Motor neuron (in vitro differentiated cells): ENCODE results near the gene HSD17B12. TPM values are rescaled to one million over a fixed set of nuclear protein-coding genes. Genes with fewer than 3 reads are reported as not detected.

Source experiments
- ATAC-seq, 8 experiments: fragments of 200-7000 bp; cut with Tn5 transposase; replicated peaks in 6 of 8; 2 replicates each; pipeline ENCODE4 v1.8.0; 2021; ENCODE audit warnings: mild to moderate bottlenecking in 8 of 8, moderate library complexity in 8 of 8
- H3K27ac ChIP-seq, 2 donors: fragments of 250-450 bp; sonication (Bioruptor Pico); 2 replicates each; pipeline ENCODE4 v1.9.0; 2021; ENCODE audit warnings: antibody characterized with exemption in 2 of 2, mild to moderate bottlenecking in 2 of 2, moderate library complexity in 1 of 2
- H3K4me1 ChIP-seq, 2 donors: fragments of 250-450 bp; sonication (Bioruptor Pico); replicated peaks in 1 of 2; 2 replicates each; pipeline ENCODE4 v1.6.1; 2021; ENCODE audit warnings: antibody characterized with exemption in 2 of 2, mild to moderate bottlenecking in 2 of 2, moderate library complexity in 1 of 2
- H3K4me3 ChIP-seq, 5 donors: fragments of 250-450 bp; sonication (Bioruptor Pico); 2 replicates each; pipeline ENCODE4 v1.9.0; 2021; ENCODE audit warnings: antibody characterized with exemption in 5 of 5, mild to moderate bottlenecking in 5 of 5, moderate library complexity in 4 of 5
- WGBS, 10 experiments: fragments of 450-650 bp; shearing (Covaris generic); methylation state at CpG; one replicate each; pipeline ENCODE4 v1.0.0; 2022; 5-methylcytosine and 5-hydroxymethylcytosine counted together
- in situ Hi-C, 9 experiments: fragments of 400-800 bp; cut with MboI; loops; one replicate each; pipeline ENCODE4 v1.15.0; 2021; ENCODE audit warnings: low sequenced_read_pairs in 9 of 9, low pct_unique_long_range_greater_than_20kb in 2 of 9; ENCODE audit not compliant: unreplicated experiment in 9 of 9
- total RNA-seq, 8 experiments: library from RNA; unstranded; fragments of 300-600 nt; gene quantifications; 2 replicates each; pipeline versions ENCODE4 v1.2.3 to v1.2.4, GENCODE V29; 2022

HSD17B12 gene
- total RNA-seq, 8 experiments from 2014 or later = 20.3 to 104 (median 52.0) TPM

DNA sequence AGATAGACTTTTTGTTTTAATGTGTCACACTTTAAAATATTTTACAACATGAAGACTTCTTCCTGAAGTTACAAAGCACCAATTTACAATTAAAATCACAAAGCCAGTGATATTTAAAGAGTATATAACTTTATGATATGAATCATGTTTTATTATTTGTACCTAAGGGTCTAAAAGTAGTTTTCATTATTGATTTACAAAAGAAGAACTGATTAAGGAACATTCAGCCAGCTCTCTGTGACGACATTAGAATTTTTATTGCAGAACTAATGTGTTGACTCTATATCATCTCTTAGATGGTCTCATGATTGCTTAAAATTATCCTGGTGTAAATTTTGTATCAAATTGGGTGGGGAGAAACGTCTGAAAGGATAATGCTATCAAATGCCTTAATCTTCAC, 117.3 kb downstream of the HSD17B12 start:
- Histone ChIP-seq H3K4me3 (no peak overlapping the region), H3K4me1 (no peaks in the 10 kb centered on the region), H3K27ac (no peak overlapping the region)
- in situ Hi-C loops = no loop called here
- ATAC-seq = no peak
- 78 to 100% (median 86%) methylated on average over 1 to 2 of the region's 2 CpGs for WGBS, 10 experiments

DNA sequence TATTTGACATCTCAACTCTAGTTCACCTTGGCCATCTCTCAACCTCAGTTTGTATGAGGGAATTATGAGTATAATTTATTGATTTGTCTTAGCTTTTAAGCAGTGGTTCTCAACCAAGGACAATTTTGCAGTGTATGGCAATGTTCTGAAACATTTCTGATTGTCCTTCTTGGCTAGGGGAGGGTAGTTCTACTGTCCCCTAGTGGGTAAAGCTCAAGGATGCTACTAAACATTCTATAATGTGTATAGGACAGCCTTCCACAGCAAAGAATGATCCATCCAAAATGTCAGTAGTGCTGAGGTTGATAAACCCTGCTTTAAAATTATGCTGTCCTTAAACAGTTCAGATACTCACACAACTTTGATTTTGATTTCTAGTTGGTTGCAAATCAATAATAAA, 122.0 kb downstream of the HSD17B12 start:
- no peak overlapping the region for H3K4me3 ChIP-seq
- in situ Hi-C loops = loop anchor here in 2 of 9 experiments (25.0 kb wide), 1 partner anchor 215 kb away; no protein-coding TSS in a partner anchor
- no peak overlapping the region for H3K27ac ChIP-seq
- ATAC-seq = no peak
- no peaks in the 10 kb centered on the region for H3K4me1 ChIP-seq

DNA sequence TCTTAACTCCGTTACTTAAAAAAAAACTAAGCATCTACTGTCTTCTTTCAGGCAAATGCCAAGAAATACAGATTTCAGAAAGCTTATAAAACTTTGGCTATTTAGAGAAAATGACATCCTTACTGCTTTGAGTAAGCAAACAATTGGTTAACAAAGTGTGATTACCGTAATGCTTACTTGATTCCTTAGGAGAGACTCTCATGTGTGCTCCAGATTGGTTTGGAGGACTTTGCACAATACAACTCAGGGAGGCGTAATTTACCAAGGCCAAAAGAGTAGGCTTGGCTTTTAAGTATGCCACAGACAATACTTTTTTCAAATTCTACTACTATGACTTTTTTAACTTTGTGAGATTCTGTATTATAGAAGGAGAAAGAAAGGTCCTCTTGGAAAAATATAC, 123.2 kb downstream of the HSD17B12 start:
- Histone ChIP-seq H3K4me3 (no peak overlapping the region), H3K27ac (no peak overlapping the region), H3K4me1 (no peaks in the 10 kb centered on the region)
- in situ Hi-C loops = loop anchor here in 2 of 9 experiments (25.0 kb wide), 1 partner anchor 216 kb away; no protein-coding TSS in a partner anchor
- 50 to 100% (median 65%) methylated on average over 1 to 3 of the region's 3 CpGs; no CpG with 5 or more reads in 1 of the 10 experiments for WGBS, 10 experiments
- ATAC-seq = no peak

DNA sequence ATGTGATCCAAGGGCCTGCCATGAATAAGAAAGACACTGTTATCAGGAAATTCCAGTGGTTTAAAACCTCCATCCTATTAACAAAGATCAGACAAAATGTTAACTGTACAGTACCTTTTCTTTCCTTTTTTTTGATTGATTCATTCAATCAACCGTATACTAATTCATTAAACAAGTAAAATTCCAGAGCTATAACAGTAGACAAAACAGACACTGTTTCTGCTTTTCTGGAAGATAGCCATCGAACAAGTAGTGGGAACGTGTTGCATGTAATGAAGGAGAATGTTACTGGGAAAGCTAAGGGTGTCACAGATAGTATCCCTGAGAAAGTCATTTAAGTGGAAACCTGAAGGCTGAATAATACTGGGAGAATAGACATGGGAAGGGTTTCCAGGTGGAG, 126.4 kb downstream of the HSD17B12 start:
- 63 to 100% (median 97%) methylated on average over 1 to 3 of the region's 3 CpGs; no CpG with 5 or more reads in 1 of the 10 experiments for WGBS, 10 experiments

DNA sequence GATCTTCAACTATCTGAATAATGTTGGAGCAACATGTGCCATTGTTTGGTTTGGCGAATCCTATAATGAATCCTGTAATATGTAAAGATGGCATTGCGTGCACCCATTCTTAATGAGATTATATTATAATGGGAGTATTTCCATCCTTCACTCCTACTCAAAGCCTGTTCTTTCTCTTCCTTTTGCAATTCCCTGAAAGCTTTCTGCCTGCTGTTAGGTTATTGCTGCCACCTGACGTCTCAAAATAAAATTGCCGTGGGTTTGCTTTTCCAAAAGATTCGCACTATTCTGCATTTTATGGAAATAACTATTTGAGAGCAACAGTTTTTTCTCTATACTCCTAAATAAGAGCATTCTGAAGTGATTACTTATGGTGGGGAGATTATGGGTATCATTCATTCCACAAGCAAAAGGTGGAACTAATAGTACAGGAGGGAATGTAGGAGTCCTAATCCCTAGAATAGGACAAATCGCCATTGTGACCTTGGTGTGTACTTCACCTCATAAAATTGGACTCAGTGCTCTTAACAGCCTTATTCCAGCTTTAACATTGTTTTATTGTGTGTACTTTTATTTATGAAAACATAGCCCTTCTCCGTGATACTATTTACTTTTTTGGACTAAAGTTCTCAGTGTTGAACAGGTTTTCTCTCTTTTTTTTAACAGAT, 130.5 kb downstream of the HSD17B12 start:
- in situ Hi-C loops = loop anchor here in 2 of 9 experiments (25.0 kb wide), 1 partner anchor 224 kb away; no protein-coding TSS in a partner anchor
- Histone ChIP-seq H3K4me1 (no peaks in the 10 kb centered on the region), H3K4me3 (no peak overlapping the region), H3K27ac (no peak overlapping the region)
- peak in 2 of 8 experiments; percentile 64 for ATAC-seq
- 34 to 90% (median 76%) methylated on average over 3 to 7 of the region's 7 CpGs; no CpG with 5 or more reads in 1 of the 10 experiments for WGBS, 10 experiments

More for the DNA sequence above, 126.4 kb downstream of the HSD17B12 start:
- no peak for ATAC-seq
- Histone ChIP-seq H3K4me3 (no peak overlapping the region), H3K4me1 (no peaks in the 10 kb centered on the region), H3K27ac (no peak overlapping the region)
- in situ Hi-C loops = loop anchor here in 2 of 9 experiments (25.0 kb wide), 1 partner anchor 220 kb away; no protein-coding TSS in a partner anchor

DNA sequence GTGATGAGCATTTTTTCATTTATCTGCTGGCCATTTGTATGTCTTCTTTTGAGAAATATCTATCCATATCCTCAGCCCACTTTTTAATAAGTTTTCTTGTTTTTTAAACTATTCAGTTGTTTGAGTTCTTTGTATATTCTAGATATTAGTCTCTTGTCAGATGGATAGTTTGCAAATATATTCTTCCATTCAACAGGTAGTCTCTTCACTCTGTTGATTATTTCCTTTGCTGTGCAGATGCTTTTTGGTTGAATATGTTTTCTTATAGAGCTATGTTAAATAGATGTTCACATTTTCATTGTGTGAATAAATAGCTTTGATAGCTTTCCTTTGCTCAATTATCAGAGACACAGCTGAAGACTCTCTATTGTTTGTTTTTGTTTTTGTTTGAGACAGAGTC, 131.9 kb downstream of the HSD17B12 start:
- no peak overlapping the region for H3K4me3 ChIP-seq
- H3K4me1 ChIP-seq = no peaks in the 10 kb centered on the region
- in situ Hi-C loops = loop anchor here in 2 of 9 experiments (25.0 kb wide), 1 partner anchor 225 kb away; no protein-coding TSS in a partner anchor
- no peak overlapping the region for H3K27ac ChIP-seq
- no peak for ATAC-seq

DNA sequence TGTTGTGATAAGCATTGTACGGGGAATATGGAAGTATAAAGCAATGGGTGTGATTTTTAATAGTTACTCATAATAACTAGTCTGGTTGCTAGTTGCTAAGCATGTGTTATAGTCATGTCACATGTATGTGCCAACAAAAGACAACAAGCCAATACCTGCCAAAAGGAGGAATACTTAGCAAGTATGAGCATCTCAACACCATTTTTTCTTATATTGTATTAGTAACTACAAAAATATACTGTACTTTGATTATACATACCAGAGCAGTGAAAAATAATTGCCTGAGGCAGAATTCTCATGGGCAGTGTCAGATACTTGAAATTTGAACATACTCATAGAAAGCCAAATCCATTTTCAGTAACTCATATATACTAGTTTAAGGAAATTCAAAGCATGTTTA, 137.7 kb downstream of the HSD17B12 start:
- peak in 2 of 8 experiments; percentile 30 to 53 for ATAC-seq
- 82 to 100% (median 88%) methylated on average over 1 of the region's 1 CpG for WGBS, 10 experiments
- Histone ChIP-seq H3K4me1 (no peaks in the 10 kb centered on the region), H3K4me3 (no peak overlapping the region), H3K27ac (no peak overlapping the region)
- in situ Hi-C loops = loop anchor here in 2 of 9 experiments (25.0 kb wide), 1 partner anchor 231 kb away; no protein-coding TSS in a partner anchor

DNA sequence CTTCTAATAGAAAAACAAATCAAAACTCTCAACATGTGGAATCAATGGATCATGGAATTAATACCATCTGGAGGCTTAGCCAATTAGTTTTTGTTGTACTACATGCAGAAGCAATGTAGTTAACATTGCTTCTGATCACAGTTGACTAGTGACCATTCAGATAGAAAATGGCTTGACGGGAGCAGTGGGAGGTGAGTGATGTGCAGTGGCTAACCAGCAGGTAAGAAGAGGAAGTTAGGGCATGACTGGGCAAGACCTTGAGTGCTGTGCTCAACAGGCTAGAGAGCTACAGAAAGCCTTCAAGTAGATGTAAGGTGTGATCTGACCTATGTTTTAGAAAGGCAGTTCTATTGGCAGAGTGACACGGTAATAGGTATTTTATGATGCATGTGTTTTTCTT, 139.4 kb downstream of the HSD17B12 start:
- 92 to 100% (median 100%) methylated on average over 1 to 2 of the region's 2 CpGs; no CpG with 5 or more reads in 2 of the 10 experiments for WGBS, 10 experiments
- in situ Hi-C loops = loop anchor here in 2 of 9 experiments (25.0 kb wide), 1 partner anchor 233 kb away; no protein-coding TSS in a partner anchor

DNA sequence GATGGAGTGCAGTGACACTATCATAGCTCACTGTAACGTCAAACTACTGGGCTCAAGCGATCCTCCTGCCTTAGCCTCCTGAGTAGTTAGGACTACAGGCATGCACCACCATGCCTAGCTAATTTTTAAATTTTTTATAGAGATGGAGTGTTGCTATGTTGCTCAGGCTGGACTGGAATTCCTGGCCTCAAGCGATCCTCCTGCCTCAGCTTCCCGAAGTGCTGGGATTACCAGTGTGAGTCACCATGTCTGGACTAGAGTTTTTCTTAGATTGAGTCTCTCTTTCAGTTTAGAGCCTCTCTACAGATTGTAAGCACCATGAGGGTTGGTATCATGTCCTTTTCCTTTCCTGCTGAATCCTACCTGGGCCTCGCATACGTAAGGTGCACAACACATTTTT, 142.8 kb downstream of the HSD17B12 start:
- no peak for ATAC-seq
- in situ Hi-C loops = loop anchor here in 2 of 9 experiments (25.0 kb wide), 1 partner anchor 236 kb away; no protein-coding TSS in a partner anchor
- 60 to 100% (median 100%) methylated on average over 2 to 5 of the region's 6 CpGs; no CpG with 5 or more reads in 2 of the 10 experiments for WGBS, 10 experiments
- no peak overlapping the region for H3K4me3 ChIP-seq
- H3K4me1 ChIP-seq = no peaks in the 10 kb centered on the region
- no peak overlapping the region for H3K27ac ChIP-seq

More for the DNA sequence above, 139.4 kb downstream of the HSD17B12 start:
- H3K4me1 ChIP-seq = no peaks in the 10 kb centered on the region
- ATAC-seq = no peak
- H3K27ac ChIP-seq = no peak overlapping the region
- no peak overlapping the region for H3K4me3 ChIP-seq

DNA sequence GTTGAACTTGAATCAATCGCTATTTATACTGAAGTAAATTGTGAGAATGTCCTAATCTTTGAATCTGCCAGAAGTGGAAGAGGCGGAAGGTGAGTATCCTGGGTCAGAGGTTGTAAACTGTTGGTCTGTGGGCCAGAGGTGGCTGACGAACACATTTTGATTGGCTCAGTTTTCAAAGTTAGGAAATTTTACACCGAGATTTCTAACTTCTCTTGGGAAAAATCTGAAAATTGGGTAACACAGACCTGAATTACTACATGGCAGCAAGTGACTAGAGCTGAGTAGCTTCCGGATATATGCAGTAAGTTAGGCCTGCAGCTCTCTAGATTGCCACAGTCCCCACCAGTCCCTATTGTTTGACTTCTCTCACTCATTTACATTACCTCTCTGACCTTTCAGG, 143.3 kb downstream of the HSD17B12 start:
- in situ Hi-C loops = loop anchor here in 2 of 9 experiments (25.0 kb wide), 1 partner anchor 237 kb away; no protein-coding TSS in a partner anchor
- Histone ChIP-seq H3K4me3 (no peak overlapping the region), H3K27ac (no peak overlapping the region), H3K4me1 (no peaks in the 10 kb centered on the region)
- 87 to 100% (median 100%) methylated on average over 1 to 5 of the region's 5 CpGs; no CpG with 5 or more reads in 1 of the 10 experiments for WGBS, 10 experiments
- no peak for ATAC-seq

DNA sequence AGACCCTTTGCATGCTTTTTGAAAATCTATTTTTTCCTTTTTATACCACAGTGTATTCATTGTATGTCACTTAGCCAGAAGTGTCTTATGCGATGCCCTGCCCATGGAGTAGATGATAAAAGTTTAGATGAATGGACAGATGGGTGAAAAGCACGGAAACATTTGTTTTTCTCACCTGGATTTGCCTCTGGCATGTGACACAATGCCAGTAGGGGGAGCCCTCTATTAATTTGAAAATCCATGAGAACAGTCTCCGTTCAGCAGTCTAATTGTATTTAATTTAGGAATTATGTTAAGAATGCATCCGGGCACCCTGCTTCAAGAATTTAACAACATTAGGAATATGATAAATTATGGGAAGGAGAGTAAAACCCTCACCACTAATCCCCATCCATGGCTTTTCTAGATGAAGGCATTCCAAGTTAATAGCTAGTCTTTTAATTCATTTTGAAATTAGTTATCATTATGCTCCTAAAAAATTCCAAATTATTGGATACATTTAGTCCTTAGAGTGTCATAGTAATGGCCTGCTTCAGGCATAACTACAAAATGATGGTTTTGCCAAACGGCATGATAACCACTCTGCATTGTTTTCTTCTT, 144.8 kb downstream of the HSD17B12 start:
- 25 to 100% (median 76%) methylated on average over 1 to 5 of the region's 5 CpGs; no CpG with 5 or more reads in 1 of the 10 experiments for WGBS, 10 experiments
- no peaks in the 10 kb centered on the region for H3K4me1 ChIP-seq
- H3K4me3 ChIP-seq = no peak overlapping the region
- no peak overlapping the region for H3K27ac ChIP-seq
- peak in 2 of 8 experiments; percentile 18 to 36 for ATAC-seq
- in situ Hi-C loops = loop anchor here in 1 of 9 experiments (25.0 kb wide), 1 partner anchor 112 kb away; the partner anchor contains the start of gene C11orf96

DNA sequence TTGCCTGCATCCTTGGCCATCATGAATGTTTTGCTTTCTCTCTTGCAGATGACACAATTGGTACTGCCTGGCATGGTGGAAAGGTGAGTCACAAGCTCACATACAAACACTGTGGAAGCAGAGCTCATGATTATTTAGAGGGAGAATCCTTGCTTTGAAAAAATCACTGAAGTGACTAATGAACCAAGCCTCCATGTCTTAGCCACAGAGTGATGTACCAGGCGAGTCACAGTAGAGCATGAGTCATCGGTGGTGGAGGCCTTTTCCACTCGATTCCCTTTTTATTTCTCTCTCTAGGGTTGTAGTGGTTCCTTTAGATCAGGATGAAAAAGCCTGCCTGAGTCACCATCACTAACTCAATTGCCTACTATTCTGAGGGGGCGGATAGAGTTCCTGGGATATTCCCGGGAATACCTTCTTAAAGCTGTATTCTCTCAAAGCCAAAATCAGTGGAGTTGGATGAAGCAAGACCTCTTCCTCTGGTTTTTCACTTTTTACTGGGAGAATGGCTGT, 150.4 kb downstream of the HSD17B12 start:
- 0 to 73% (median 43%) methylated on average over 1 to 5 of the region's 5 CpGs; no CpG with 5 or more reads in 2 of the 10 experiments for WGBS, 10 experiments
- peak overlapping the region; percentile 23 to 68 for H3K27ac ChIP-seq
- H3K4me1 ChIP-seq = peaks cover 7 to 35% of the 10 kb centered on the region in 2 donors
- in situ Hi-C loops = loop anchor here in 1 of 9 experiments (25.0 kb wide), 1 partner anchor 106 kb away; the partner anchor contains the start of gene C11orf96
- ATAC-seq = peak; percentile 85 to 100 (median 96)
- H3K4me3 ChIP-seq = no peak overlapping the region

DNA sequence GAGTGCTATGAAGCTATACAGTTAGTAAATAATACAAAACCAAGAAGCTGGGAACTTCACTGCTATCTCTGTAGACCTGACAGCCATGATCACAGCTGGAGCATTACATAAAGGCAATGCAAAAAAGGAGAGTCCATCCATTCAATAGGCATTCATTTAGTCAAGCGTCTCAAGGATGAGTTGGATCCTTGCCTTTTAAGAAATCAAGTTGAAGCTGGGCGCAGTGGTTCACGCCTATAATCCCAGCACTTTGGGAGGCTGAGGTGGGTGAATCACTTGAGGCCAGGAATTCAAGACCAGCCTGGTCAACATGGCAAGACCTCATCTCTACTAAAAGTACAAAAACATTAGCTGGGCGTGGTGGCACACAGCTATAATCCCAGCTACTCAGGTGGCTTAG, 152.0 kb downstream of the HSD17B12 start:
- Histone ChIP-seq H3K4me1 (peaks cover 7 to 35% of the 10 kb centered on the region in 2 donors), H3K27ac (no peak overlapping the region), H3K4me3 (no peak overlapping the region)
- 82 to 100% (median 92%) methylated on average over 1 to 3 of the region's 4 CpGs; no CpG with 5 or more reads in 4 of the 10 experiments for WGBS, 10 experiments
- ATAC-seq = no peak
- in situ Hi-C loops = loop anchor here in 1 of 9 experiments (25.0 kb wide), 1 partner anchor 105 kb away; the partner anchor contains the start of gene C11orf96
